Measurements from ENCODE around the gene SERPINA3.

SERPINA3 gene

DNA sequence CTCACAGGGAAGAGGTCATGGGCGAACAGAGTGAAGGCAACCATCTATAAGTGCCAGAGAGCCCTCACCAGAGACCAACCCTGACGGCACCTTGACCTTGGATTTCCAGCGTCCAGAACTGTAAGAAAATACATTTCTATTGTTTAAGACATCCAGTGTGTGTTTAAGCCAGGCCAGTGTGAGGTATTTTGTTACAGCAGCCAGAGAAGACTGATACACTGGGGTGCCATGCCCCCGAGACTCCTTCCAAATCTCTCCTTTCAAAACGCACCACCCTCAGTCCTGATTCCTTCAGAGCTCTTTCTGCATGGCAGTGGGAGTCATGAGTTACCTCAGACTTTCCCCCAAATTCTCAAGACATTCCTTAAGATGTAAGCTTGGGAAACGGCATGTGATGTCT lies 33.5 kb upstream of the SERPINA3 start:
- DNase-seq (ENCODE audit: low spot score) = no peak
- TF ChIP-seq, protein P1, sequence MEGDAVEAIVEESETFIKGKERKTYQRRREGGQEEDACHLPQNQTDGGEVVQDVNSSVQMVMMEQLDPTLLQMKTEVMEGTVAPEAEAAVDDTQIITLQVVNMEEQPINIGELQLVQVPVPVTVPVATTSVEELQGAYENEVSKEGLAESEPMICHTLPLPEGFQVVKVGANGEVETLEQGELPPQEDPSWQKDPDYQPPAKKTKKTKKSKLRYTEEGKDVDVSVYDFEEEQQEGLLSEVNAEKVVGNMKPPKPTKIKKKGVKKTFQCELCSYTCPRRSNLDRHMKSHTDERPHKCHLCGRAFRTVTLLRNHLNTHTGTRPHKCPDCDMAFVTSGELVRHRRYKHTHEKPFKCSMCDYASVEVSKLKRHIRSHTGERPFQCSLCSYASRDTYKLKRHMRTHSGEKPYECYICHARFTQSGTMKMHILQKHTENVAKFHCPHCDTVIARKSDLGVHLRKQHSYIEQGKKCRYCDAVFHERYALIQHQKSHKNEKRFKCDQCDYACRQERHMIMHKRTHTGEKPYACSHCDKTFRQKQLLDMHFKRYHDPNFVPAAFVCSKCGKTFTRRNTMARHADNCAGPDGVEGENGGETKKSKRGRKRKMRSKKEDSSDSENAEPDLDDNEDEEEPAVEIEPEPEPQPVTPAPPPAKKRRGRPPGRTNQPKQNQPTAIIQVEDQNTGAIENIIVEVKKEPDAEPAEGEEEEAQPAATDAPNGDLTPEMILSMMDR (IDR thresholded peaks at IDR 0.05; ENCODE audit: extremely low read depth, missing control alignments) = no peak

DNA sequence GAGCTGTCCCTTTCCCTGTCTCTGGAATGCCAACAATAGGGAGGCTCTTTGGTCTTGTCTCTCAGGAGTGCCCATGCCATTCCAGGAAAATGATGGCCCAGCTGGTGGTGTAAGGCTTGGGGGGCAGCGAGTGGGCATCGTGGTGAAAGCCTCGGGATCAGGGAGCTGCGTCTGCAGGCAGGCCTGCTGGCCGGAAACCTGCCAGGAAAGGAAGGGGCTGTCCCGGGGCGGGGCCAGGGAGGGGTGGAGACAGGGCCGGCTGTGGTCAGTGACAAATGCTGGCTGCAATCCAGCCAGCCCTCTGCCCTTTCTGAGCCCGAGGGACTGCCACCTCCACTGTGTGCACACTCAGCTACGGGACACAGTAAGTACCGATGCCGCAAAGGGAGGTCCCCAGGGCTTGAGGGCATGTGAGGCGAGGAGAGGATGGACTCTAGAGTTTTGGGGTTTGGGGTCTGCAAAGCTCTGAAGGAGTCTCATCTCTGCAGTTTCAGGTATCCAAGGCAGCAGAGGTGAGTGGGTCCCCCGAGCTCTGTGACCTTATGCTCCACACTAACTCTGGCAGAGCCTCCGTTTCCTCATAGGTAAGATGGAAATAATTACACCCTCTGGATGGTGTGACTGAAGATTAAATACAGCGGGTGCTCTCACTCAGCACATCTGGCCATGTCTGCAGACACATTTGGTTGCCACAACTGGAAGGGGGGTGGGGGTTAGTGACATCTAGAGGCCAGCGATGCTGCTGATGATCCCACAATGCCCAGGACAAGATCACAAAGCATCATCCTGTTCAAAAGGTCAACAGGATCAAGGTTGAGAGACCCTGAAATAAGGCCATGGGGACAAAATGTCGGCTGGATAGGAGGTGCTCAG lies 30.8 kb upstream of the SERPINA3 start, which contains the start of gene SERPINA5:
SERPINA5 (plus strand) TSS at position 300 of the 873 bp plus-strand sequence. CDS start 5,937 bp downstream, outside the sequence.
- TF ChIP-seq, protein P1 (IDR thresholded peaks at IDR 0.05; ENCODE audit: extremely low read depth, missing control alignments) = no peak
- DNase-seq (ENCODE audit: low spot score) = no peak

DNA sequence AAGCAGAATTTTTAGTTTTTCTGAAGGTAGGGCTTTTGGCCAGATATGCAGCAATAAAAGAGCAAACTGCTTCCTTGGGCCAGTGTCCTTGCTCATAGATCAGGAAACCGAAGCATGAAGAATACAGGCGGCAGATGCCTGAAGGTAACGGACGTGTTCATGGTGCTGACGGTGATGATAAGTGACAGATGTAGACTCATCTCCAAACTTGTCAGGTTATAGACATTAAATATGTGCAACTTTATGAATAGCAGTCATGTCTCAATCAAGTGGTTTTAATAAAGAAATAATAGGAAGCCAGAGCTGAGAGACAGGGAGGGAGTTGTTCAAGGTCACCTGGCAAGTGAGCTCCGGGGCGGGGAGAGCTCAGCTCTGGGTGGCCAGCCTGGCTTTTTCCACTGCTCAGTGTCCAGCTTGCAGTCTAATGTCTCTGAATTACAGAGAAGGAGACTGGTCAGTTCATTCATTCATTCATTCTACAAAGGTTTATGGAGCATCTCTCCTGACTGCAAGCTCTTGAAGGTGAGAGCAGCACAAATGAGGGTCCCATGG lies 29.9 kb upstream of the SERPINA3 start:
- TF ChIP-seq, protein P1 (IDR thresholded peaks at IDR 0.05; ENCODE audit: extremely low read depth, missing control alignments) = no peak
- DNase-seq (ENCODE audit: low spot score) = no peak

DNA sequence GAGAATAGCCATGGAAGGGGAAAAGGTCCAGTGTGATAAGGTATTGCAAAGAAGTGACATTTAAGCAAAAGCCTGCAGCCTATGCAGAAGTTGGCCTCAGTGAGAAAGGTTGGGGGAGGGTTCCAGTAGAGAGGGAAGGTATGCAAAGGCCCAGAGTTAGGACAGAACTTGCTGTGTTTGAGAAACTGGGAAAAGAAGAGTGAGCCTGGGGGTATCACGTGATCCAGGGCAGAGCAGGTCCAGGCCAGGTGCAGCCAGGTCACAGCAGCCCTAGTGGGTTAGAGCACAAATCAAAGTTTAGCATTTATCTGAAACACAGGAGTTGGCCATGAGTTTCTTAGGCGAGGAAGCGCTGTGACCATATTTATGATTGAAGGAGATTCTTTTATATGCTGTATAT lies 29.3 kb upstream of the SERPINA3 start:
- TF ChIP-seq, protein P1 (IDR thresholded peaks at IDR 0.05; ENCODE audit: extremely low read depth, missing control alignments) = no peak
- no peak for DNase-seq (ENCODE audit: low spot score)

DNA sequence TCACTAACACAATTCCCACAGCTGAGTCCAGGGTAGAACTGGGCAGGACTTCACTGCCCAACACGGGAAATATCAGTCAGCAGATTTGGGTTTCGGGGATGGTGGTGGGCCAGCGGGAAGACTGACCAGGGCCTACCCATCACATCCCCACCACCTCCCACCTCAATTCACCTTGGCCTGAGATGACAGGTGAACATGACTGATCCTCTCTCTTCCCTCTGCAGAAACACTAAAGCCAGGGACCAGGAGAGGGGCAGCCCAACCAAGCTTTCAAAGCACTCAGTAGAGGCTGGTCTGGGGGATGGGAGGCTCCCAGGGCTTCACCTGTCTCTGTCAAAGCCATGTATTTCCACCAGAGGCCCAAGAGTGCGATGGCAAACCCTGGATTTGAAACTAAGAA lies 28.6 kb upstream of the SERPINA3 start:
- no peak for DNase-seq (ENCODE audit: low spot score)
- TF ChIP-seq, protein P1 (IDR thresholded peaks at IDR 0.05; ENCODE audit: extremely low read depth, missing control alignments) = no peak

DNA sequence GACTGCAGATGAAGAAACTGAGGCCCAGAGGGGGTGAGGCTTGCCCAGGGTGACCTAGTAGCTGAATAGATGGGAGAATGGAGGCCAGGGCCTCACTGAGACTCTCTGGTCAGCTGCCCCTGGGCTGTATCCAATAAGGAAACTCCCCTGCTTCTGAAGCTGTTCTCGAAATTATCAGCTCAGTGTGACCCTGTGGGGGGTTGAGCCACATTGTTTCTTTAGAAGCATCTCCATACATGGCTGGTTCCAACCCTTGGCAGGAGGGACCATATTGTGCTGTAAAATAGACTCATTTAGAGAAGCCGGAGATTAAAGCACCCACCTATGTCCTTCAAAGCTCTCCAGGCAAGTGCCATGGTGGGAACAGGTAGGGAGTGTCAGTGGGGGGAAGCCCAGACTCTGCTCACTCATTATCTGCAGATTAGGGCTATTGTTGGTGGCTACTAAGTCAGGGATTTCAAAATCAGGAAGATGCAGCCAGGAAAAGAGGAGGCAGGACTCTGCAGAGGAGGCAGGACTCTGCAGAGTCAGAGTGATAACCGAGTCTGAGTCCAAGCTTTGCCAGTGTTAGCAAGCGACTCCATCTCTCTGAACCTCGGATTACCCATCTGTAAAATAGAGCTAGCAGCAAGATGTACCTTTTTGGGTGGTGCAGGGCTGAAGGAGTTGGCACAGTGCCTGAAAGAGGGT lies 27.5 kb upstream of the SERPINA3 start:
- TF ChIP-seq, protein P1 (IDR thresholded peaks at IDR 0.05; ENCODE audit: extremely low read depth, missing control alignments) = no peak
- no peak for DNase-seq (ENCODE audit: low spot score)

DNA sequence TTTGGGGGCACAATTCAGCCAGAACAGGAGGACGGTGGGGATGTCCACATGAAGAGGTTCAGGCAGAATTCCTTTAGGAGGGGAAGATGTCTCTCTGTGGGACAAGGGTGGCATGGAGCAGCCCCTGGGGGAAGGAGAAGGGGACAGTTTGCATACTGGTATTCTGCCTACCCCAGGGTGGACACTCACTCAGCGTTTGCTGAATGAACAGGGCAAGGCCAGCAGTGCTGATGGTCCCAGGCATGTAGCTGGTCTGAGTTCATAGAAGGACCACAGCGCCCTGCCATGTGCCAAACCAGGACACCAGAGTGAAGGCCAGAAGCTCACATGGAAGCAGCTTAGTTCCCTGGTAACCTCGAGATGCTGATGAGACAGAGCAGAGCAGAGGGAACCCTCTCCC lies 25.6 kb upstream of the SERPINA3 start:
- DNase-seq (ENCODE audit: low spot score) = no peak
- TF ChIP-seq, protein P1 (IDR thresholded peaks at IDR 0.05; ENCODE audit: extremely low read depth, missing control alignments) = no peak
